ENCODE results near the gene ZNF587B. TPM values are rescaled to one million over a fixed set of nuclear protein-coding genes. Genes with fewer than 3 reads are reported as not detected.
A peak's percentile ranks its signal among the peaks of the same experiment; 100 is the strongest.

ZNF587B gene
- polyA plus RNA-seq, 2 of the 4 experiments (the other 2 are of a cell fraction) = 13.2 to 14.9 TPM

- FAIRE-seq = no peak
- POLR2A ChIA-PET = interaction anchor here (0.6 to 1.5 kb wide), 7 partner anchors 8 to 453 kb away, joined by 3 to 7 read pairs (median 4); partner anchors contain the start of genes ZNF416, ZNF551, ZNF586 and ZNF587
- TF ChIP-seq HOXB5 (CRISPR knock-in tag; IDR thresholded peaks at IDR 0.05) (peak; percentile 57; the same call in 1 of the 2 replicates), HDAC2 (IDR thresholded peaks at IDR 0.05) (no peak), RFX5 (IDR thresholded peaks at IDR 0.05) (no peak), JUN (IDR thresholded peaks at IDR 0.05) (peak; percentile 67 to 70; a peak in 4 of 5 replicates), RAD21 (conservative IDR thresholded peaks at IDR 0.05 in 1 of 2, IDR thresholded peaks at IDR 0.05 in 1 of 2) (no peak), HEYL (CRISPR knock-in tag; IDR thresholded peaks at IDR 0.05) (no peak), RCOR1 (IDR thresholded peaks at IDR 0.05; ENCODE audit: low read depth, low read length) (no peak), KDM5A (IDR thresholded peaks at IDR 0.05) (no peak), ATOH8 (CRISPR knock-in tag; IDR thresholded peaks at IDR 0.05; ENCODE audit: low read depth) (no peak), CHD2 (IDR thresholded peaks at IDR 0.05; ENCODE audit: low read length, partially characterized antibody) (no peak), KDM1A (IDR thresholded peaks at IDR 0.05; ENCODE audit: low read depth) (no peak), ZSCAN20 (CRISPR knock-in tag; IDR thresholded peaks at IDR 0.05) (no peak), HMGXB4 (CRISPR knock-in tag; IDR thresholded peaks at IDR 0.05; ENCODE audit: borderline replicate concordance) (no peak), EP300 (IDR thresholded peaks at IDR 0.05) (no peak), SMC3 (IDR thresholded peaks at IDR 0.05) (no peak), POLR2A (IDR thresholded peaks at IDR 0.05; ENCODE audit: low read length) (peak; percentile 88), CBX8 (IDR thresholded peaks at IDR 0.05) (no peak), USF2 (IDR thresholded peaks at IDR 0.05) (no peak), ESRRA (IDR thresholded peaks at IDR 0.05; ENCODE audit: borderline replicate concordance, low read length) (no peak), PBX3 (IDR thresholded peaks at IDR 0.05) (peak; percentile 89), NR3C1 (IDR thresholded peaks at IDR 0.05) (no peak), ZFP36 (IDR thresholded peaks at IDR 0.05; ENCODE audit: borderline replicate concordance, partially characterized antibody) (no peak), CEBPB (IDR thresholded peaks at IDR 0.05) (no peak), CBX2 (IDR thresholded peaks at IDR 0.05; ENCODE audit: borderline replicate concordance, low read depth) (no peak), HOXA7 (CRISPR knock-in tag; IDR thresholded peaks at IDR 0.05) (no peak), EHMT2 (IDR thresholded peaks at IDR 0.05; ENCODE audit: low read depth) (no peak), RARB (CRISPR knock-in tag; IDR thresholded peaks at IDR 0.05) (no peak), NFE2L2 (conservative IDR thresholded peaks at IDR 0.05; ENCODE audit: low read length) (no peak), CHD4 (IDR thresholded peaks at IDR 0.05; ENCODE audit: borderline replicate concordance) (no peak), FOXS1 (CRISPR knock-in tag; IDR thresholded peaks at IDR 0.05) (no peak), TP53 (CRISPR knock-in tag; IDR thresholded peaks at IDR 0.05) (no peak), PHF8 (IDR thresholded peaks at IDR 0.05; ENCODE audit: borderline replicate concordance, low read depth) (peak; percentile 33; the same call in 1 of the 2 replicates), HES2 (IDR thresholded peaks at IDR 0.05) (no peak), MYC (IDR thresholded peaks at IDR 0.05; ENCODE audit: borderline replicate concordance, low read length) (no peak), JUNB (IDR thresholded peaks at IDR 0.05) (no peak)
- TF ChIP-seq, protein P1, sequence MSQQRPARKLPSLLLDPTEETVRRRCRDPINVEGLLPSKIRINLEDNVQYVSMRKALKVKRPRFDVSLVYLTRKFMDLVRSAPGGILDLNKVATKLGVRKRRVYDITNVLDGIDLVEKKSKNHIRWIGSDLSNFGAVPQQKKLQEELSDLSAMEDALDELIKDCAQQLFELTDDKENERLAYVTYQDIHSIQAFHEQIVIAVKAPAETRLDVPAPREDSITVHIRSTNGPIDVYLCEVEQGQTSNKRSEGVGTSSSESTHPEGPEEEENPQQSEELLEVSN (IDR thresholded peaks at IDR 0.05; ENCODE audit: borderline replicate concordance, low read depth) = no peak
Observed at GRCh38 chr19:57814505-57815246, 15.4 kb upstream of the ZNF587B start, which contains the start of gene ZNF552. ZNF552 (minus strand) TSS chr19:57814913; CDS start chr19:57814743, 170 bp downstream.

More at GRCh38 chr19:57814505-57815246, 15.4 kb upstream of the ZNF587B start, which contains the start of gene ZNF552:
- CTCF ChIA-PET = interaction anchor here (0.7 kb wide), 1 partner anchor 50 kb away, joined by 3 read pairs; no protein-coding TSS in a partner anchor
- Histone ChIP-seq H3K27ac (peak within 1 kb of the TSS; percentile 79 to 90), H3K9me3 (peaks cover 13% of the 10 kb centered on the region), H3K4me1 (no peaks in the 10 kb centered on the region), H3K4me3 (peak within 1 kb of the TSS; percentile 82), H3K4me2 (peak within 1 kb of the TSS; percentile 97)
- WGBS (ENCODE audit: missing lambda C conversion rate) = 2% methylated on average over 45 of the region's 50 CpGs
- DNase-seq (ENCODE audit: low read depth in 1 of 2, low spot score in 1 of 2) (peak; percentile 94 to 96), ATAC-seq (peak; percentile 95)

All from A549 (cell line).